Gastroesophageal sphincter (tissue), 4 donors: Measurements from ENCODE around the gene FOXF1. TPM values are rescaled to one million over a fixed set of nuclear protein-coding genes. Genes with fewer than 3 reads are reported as not detected.

Source experiments
- ATAC-seq: fragments of 150-250 bp; one replicate; pipeline ENCODE4 v1.9.1; 2016; ENCODE audit warnings: mild to moderate bottlenecking, moderate library complexity
- H3K27ac ChIP-seq, 4 donors: fragments of 200-600 bp; sonication (generic) in 3 of 4; 1 replicate in 3 of 4; 2 replicates in 1 of 4; pipeline ENCODE4 v1.5.1; 2016 to 2019
- H3K27me3 ChIP-seq: fragments of 200-600 bp; sonication (generic); one replicate; pipeline ENCODE4 v1.5.1; 2019
- H3K36me3 ChIP-seq, 2 donors: fragments of 200-600 bp; sonication (generic); one replicate each; pipeline ENCODE4 v1.5.1; 2019; ENCODE audit warnings: control low read depth in 1 of 2
- H3K4me1 ChIP-seq, 3 donors: fragments of 200-600 bp; sonication (generic); 1 replicate in 2 of 3; 2 replicates in 1 of 3; pipeline ENCODE4 v1.5.1; 2016 to 2019; ENCODE audit warnings: control low read depth in 2 of 3
- H3K4me3 ChIP-seq, 2 donors: fragments of 200-600 bp; sonication (generic); one replicate each; pipeline ENCODE4 v1.5.1; 2019; ENCODE audit warnings: mild to moderate bottlenecking in 1 of 2, moderate library complexity in 1 of 2
- H3K9me3 ChIP-seq, 3 donors: fragments of 200-600 bp; sonication (generic); one replicate each; pipeline ENCODE4 v1.5.1; 2017 to 2019; ENCODE audit warnings: control low read depth in 2 of 3
- EP300 ChIP-seq: sonication (generic); formaldehyde crosslinking; IDR thresholded peaks from one replicate; pipeline ENCODE4 v1.6.1; 2017; ENCODE audit warnings: antibody characterized with exemption, mild to moderate bottlenecking
- POLR2A ChIP-seq, 2 donors: fragments of 450-650 bp; IDR thresholded peaks; one replicate each; pipeline ENCODE4 v1.6.1; 2017; ENCODE audit warnings: antibody characterized with exemption in 2 of 2, mild to moderate bottlenecking in 2 of 2, moderate library complexity in 1 of 2
- POLR2AphosphoS5 ChIP-seq: sonication (generic); formaldehyde crosslinking; IDR thresholded peaks from one replicate; pipeline ENCODE4 v1.6.1; 2017; ENCODE audit warnings: antibody characterized with exemption
- WGBS, 2 donors: methylation state at CpG; one replicate each; pipeline ENCODE4 v1.1.5; 2018; ENCODE audit warnings: low coverage in 1 of 2; 5-methylcytosine and 5-hydroxymethylcytosine counted together
- total RNA-seq, 4 donors: library from RNA; depleted of rRNA; stranded (reverse); fragments of >200 nt; gene quantifications; one replicate each; pipeline ENCODE4 v1.1.0, GENCODE V29; 2016
- TF ChIP-seq, protein P1 (sequence below), 4 experiments: fragments of 200-600 bp in 2 of 4; fragments of 450-650 bp in 2 of 4; sonication (generic) in 1 of 4; IDR thresholded peaks; one replicate each; pipeline ENCODE4 v1.5.1; 2017 to 2019; ENCODE audit warnings: antibody characterized with exemption in 4 of 4, mild to moderate bottlenecking in 2 of 4, moderate library complexity in 2 of 4

Gene FOXF1
- total RNA-seq, 4 donors from 2014 or later, result 39.7 to 81.1 (median 59.3) TPM

DNA sequence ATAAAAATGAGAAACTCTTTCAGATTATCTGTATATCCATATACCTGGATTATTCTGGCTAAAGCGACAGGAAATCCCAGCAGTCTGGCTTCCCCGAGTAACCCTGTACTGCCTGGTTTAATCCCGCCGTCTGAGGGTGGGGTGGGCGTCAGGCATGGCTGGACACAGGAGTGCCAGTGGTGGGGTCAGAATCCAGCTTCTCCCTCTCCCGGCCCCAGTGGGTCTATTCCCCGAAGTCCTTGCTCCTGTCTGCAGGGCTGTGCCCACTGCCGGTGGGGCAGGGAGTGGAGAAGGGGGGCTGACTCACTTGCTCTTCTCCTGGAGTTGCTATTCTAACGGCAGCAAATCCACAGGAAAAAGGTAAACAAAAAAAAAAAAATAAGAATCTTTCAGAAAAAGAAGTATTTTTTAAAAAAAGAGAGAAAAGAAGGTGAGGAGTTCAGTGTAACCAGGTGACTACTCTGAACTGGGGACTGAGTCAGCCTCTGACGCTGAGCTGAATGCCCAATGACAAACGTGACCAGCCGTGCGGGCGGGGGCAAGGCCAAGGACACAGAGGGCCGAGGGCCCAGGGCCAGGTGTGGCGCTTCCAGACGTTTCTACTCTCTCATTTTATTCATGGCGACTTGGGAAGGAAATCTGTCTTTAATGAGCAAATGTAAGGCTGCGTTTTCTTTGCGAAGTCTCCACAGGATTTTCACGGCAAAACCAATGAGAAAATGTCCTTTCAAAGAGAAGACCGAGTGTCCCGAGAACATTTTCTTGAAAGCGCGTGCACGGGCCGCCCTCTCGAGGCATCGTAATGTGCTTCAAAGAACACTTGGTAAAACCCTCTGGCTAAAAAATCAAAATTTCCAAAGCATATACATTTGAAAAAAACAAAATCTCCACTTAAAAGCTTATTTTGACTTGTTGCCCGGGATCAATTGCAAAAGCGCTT, 20.2 kb downstream of the FOXF1 start:
- Histone ChIP-seq H3K36me3 (peaks cover 0 to 27% of the 10 kb centered on the region in 2 donors), H3K27me3 (no peaks in the 10 kb centered on the region), H3K4me3 (no peak overlapping the region), H3K27ac (peak overlapping the region in 3 of 4 donors; percentile 50 to 77 (median 74)), H3K9me3 (no peaks in the 10 kb centered on the region), H3K4me1 (peaks cover 0 to 18% (median 0%) of the 10 kb centered on the region in 3 donors)
- TF ChIP-seq, protein P1, sequence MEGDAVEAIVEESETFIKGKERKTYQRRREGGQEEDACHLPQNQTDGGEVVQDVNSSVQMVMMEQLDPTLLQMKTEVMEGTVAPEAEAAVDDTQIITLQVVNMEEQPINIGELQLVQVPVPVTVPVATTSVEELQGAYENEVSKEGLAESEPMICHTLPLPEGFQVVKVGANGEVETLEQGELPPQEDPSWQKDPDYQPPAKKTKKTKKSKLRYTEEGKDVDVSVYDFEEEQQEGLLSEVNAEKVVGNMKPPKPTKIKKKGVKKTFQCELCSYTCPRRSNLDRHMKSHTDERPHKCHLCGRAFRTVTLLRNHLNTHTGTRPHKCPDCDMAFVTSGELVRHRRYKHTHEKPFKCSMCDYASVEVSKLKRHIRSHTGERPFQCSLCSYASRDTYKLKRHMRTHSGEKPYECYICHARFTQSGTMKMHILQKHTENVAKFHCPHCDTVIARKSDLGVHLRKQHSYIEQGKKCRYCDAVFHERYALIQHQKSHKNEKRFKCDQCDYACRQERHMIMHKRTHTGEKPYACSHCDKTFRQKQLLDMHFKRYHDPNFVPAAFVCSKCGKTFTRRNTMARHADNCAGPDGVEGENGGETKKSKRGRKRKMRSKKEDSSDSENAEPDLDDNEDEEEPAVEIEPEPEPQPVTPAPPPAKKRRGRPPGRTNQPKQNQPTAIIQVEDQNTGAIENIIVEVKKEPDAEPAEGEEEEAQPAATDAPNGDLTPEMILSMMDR (IDR thresholded peaks at IDR 0.05), result no peak
- TF ChIP-seq POLR2AphosphoS5 (no peak), POLR2A (IDR thresholded peaks at IDR 0.05) (no peak), EP300 (no peak)
- 41 to 63% methylated on average over 16 to 21 of the region's 31 CpGs for WGBS, 2 donors
- no peak for ATAC-seq

DNA sequence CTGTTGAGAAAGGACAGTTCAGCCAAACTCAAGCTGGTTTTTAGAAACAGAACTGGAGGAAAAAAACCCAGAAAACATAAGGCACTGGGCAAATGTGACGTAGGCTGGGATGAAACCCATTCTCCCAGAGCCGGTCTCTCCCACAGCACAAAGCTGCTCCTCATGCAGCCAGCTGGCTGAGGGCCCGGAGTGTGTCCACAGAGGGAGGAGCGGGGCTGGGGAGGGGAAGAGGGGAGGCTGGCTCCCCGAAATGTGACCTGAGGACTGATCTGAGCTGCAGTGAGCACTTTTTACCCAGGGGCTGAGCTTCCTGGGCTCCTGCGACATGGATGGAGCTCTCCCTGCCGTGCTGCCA, 20.8 kb downstream of the FOXF1 start:
- Histone ChIP-seq H3K4me3 (peak overlapping the region in 1 of 2 donors; percentile 10), H3K27ac (peak overlapping the region in 3 of 4 donors; percentile 50 to 77 (median 74)), H3K36me3 (peaks cover 0 to 31% of the 10 kb centered on the region in 2 donors), H3K9me3 (no peaks in the 10 kb centered on the region), H3K4me1 (peaks cover 0 to 18% (median 0%) of the 10 kb centered on the region in 3 donors), H3K27me3 (no peaks in the 10 kb centered on the region)
- ATAC-seq, result peak; percentile 86
- WGBS, 2 donors, result 31% methylated on average over 5 of the region's 7 CpGs; no CpG with 5 or more reads in 1 of the 2 donors
- TF ChIP-seq POLR2A (IDR thresholded peaks at IDR 0.05) (no peak), POLR2AphosphoS5 (peak; percentile 21)

- H3K27ac ChIP-seq, result peak overlapping the region in 3 of 4 donors; percentile 50 to 77 (median 74)
- H3K9me3 ChIP-seq, result no peaks in the 10 kb centered on the region
- H3K36me3 ChIP-seq, result peaks cover 0 to 39% of the 10 kb centered on the region in 2 donors
- H3K27me3 ChIP-seq, result no peaks in the 10 kb centered on the region
- no peak for TF ChIP-seq POLR2AphosphoS5
- no peak for TF ChIP-seq EP300
- TF ChIP-seq POLR2A (IDR thresholded peaks at IDR 0.05), result no peak
- TF ChIP-seq, protein P1 (IDR thresholded peaks at IDR 0.05), result no peak
- no peak for ATAC-seq
- peak overlapping the region in 1 of 2 donors; percentile 10 for H3K4me3 ChIP-seq
- peaks cover 0 to 18% (median 0%) of the 10 kb centered on the region in 3 donors for H3K4me1 ChIP-seq
- WGBS, 2 donors, result 69 to 95% methylated on average over 2 to 11 of the region's 49 CpGs
Measured at GRCh38 chr16:86531641-86532525, 21.6 kb downstream of the FOXF1 start.

GRCh38 chr16:86532526-86532815, 22.1 kb downstream of the FOXF1 start:
- H3K27me3 ChIP-seq, result no peaks in the 10 kb centered on the region
- no peaks in the 10 kb centered on the region for H3K9me3 ChIP-seq
- no peak overlapping the region for H3K27ac ChIP-seq
- TF ChIP-seq POLR2A (IDR thresholded peaks at IDR 0.05) (no peak), EP300 (no peak), POLR2AphosphoS5 (no peak)
- TF ChIP-seq, protein P1 (IDR thresholded peaks at IDR 0.05), result no peak
- peaks cover 0 to 44% of the 10 kb centered on the region in 2 donors for H3K36me3 ChIP-seq
- WGBS, 2 donors, result 100% methylated on average over 3 of the region's 7 CpGs; no CpG with 5 or more reads in 1 of the 2 donors
- H3K4me1 ChIP-seq, result peaks cover 0 to 18% (median 0%) of the 10 kb centered on the region in 3 donors
- H3K4me3 ChIP-seq, result no peak overlapping the region
- no peak for ATAC-seq

- Histone ChIP-seq H3K9me3 (no peaks in the 10 kb centered on the region), H3K27me3 (no peaks in the 10 kb centered on the region), H3K27ac (no peak overlapping the region), H3K4me3 (no peak overlapping the region), H3K4me1 (peaks cover 0 to 18% (median 0%) of the 10 kb centered on the region in 3 donors), H3K36me3 (peaks cover 0 to 51% of the 10 kb centered on the region in 2 donors)
- 98 to 100% methylated on average over 4 to 7 of the region's 8 CpGs for WGBS, 2 donors
- TF ChIP-seq, protein P1 (IDR thresholded peaks at IDR 0.05), result no peak
- TF ChIP-seq POLR2A (IDR thresholded peaks at IDR 0.05) (no peak), EP300 (no peak), POLR2AphosphoS5 (no peak)
- ATAC-seq, result no peak
Measured at GRCh38 chr16:86533076-86533475, 22.7 kb downstream of the FOXF1 start.
